Cardiac muscle cell (in vitro differentiated cells and primary cell): ENCODE measurements around the gene GNAT1. TPM values are rescaled to one million over a fixed set of nuclear protein-coding genes. Genes with fewer than 3 reads are reported as not detected.

Source experiments
- DNase-seq, 2 donors: peaks; one replicate each; pipeline versions ENCODE4 v3.0.0 to v3.0.0-alpha.2; 2010 to 2017; ENCODE audit warnings: low read depth in 1 of 2, low spot score in 1 of 2
- H3K27ac ChIP-seq: fragments of 200-600 bp; sonication (generic); 2 replicates; pipeline ENCODE4 v1.5.1; 2016
- H3K27me3 ChIP-seq: fragments of 200-600 bp; sonication (generic); 2 replicates; pipeline ENCODE4 v1.6.0; 2016; ENCODE audit warnings: control low read depth
- H3K36me3 ChIP-seq: fragments of 200-600 bp; sonication (generic); 2 replicates; pipeline ENCODE4 v1.5.1; 2016; ENCODE audit warnings: control low read depth
- H3K4me1 ChIP-seq: fragments of 200-600 bp; sonication (generic); 2 replicates; pipeline ENCODE4 v1.8.1; 2017; ENCODE audit warnings: low read depth, mild to moderate bottlenecking, mixed run types
- H3K4me3 ChIP-seq: fragments of 200-600 bp; sonication (generic); 2 replicates; pipeline ENCODE4 v1.5.1; 2016; ENCODE audit warnings: mild to moderate bottlenecking
- H3K9me3 ChIP-seq: fragments of 200-600 bp; sonication (generic); 2 replicates; pipeline ENCODE4 v1.5.1; 2017; ENCODE audit warnings: low read depth, mild to moderate bottlenecking, control low read depth
- polyA plus RNA-seq: library from polyadenylated mRNA; unstranded; fragments of >200 nt; fragmentation: Nextera tagmentation; extraction: Ambion mirVana; gene quantifications from 2 replicates; pipeline ENCODE4 v1.2.1, GENCODE V29; 2016
- total RNA-seq: library from RNA; depleted of rRNA; stranded (reverse); fragments of >200 nt; gene quantifications from 2 replicates; pipeline ENCODE4 v1.2.3, GENCODE V29; 2016
- TF ChIP-seq, protein P1 (sequence below): IDR thresholded peaks from 2 replicates; pipeline ENCODE4 v1.5.1; 2012; ENCODE audit warnings: low read depth, mild to moderate bottlenecking, low read length

The GNAT1 gene
- total and polyA plus RNA-seq, 2 experiments from 2014 or later, result not detected

GRCh38 chr3:50150404-50150750 lies 41.0 kb upstream of the GNAT1 start:
- Histone ChIP-seq H3K36me3 (no peaks in the 10 kb centered on the region), H3K27ac (peak overlapping the region; percentile 53), H3K27me3 (no peaks in the 10 kb centered on the region), H3K4me1 (peaks cover 11% of the 10 kb centered on the region), H3K4me3 (no peak overlapping the region), H3K9me3 (no peaks in the 10 kb centered on the region)
- no peak for DNase-seq
- TF ChIP-seq, protein P1, sequence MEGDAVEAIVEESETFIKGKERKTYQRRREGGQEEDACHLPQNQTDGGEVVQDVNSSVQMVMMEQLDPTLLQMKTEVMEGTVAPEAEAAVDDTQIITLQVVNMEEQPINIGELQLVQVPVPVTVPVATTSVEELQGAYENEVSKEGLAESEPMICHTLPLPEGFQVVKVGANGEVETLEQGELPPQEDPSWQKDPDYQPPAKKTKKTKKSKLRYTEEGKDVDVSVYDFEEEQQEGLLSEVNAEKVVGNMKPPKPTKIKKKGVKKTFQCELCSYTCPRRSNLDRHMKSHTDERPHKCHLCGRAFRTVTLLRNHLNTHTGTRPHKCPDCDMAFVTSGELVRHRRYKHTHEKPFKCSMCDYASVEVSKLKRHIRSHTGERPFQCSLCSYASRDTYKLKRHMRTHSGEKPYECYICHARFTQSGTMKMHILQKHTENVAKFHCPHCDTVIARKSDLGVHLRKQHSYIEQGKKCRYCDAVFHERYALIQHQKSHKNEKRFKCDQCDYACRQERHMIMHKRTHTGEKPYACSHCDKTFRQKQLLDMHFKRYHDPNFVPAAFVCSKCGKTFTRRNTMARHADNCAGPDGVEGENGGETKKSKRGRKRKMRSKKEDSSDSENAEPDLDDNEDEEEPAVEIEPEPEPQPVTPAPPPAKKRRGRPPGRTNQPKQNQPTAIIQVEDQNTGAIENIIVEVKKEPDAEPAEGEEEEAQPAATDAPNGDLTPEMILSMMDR, result no peak

- no peaks in the 10 kb centered on the region for H3K9me3 ChIP-seq
- H3K4me3 ChIP-seq, result no peak overlapping the region
- H3K27me3 ChIP-seq, result no peaks in the 10 kb centered on the region
- H3K4me1 ChIP-seq, result peaks cover 13% of the 10 kb centered on the region
- TF ChIP-seq, protein P1, result no peak
- H3K27ac ChIP-seq, result peak overlapping the region; percentile 53
- H3K36me3 ChIP-seq, result no peaks in the 10 kb centered on the region
- peak in 1 of 2 donors; percentile 60 for DNase-seq
Measured at GRCh38 chr3:50150863-50151686, 40.3 kb upstream of the GNAT1 start.

- Histone ChIP-seq H3K9me3 (no peaks in the 10 kb centered on the region), H3K36me3 (no peaks in the 10 kb centered on the region), H3K27me3 (no peaks in the 10 kb centered on the region), H3K4me1 (peaks cover 19% of the 10 kb centered on the region), H3K27ac (no peak overlapping the region), H3K4me3 (no peak overlapping the region)
- TF ChIP-seq, protein P1, result no peak
- DNase-seq, result no peak
Measured at GRCh38 chr3:50151728-50152127, 39.7 kb upstream of the GNAT1 start.

DNA sequence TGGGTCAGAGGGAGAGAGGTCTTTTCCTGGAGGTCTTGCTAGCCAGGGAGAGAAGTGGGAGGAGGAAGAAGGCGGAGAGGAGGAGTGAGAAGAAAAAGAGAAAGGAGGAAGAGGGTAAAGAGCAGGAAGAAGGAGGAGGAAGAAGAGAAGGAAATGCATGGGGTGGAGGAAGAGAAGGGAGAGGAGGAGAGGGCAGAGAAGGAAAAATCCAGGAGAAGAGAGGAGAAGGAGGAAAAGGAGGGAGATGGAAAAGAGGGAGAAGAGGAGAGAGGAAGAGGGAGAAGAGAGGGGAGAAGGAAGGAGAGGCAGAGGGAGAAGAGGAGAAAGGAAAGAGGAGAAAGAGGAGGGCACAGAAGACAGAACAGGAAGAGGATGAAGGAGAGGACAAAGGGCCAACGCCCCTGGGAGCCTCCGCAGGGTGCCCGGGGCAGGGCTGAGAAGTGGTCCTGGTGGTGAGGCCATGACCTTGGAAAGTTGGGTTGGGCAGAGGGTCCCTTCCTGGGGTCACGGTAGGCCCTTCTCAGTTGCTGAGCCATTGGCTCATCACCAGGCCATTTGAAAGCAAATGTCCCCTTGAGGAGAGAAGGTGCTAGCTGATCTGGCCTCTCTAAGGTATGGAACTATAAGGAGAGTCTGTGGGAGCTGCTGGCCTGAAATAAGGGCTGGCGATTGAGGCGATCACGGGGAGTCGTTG lies 37.5 kb upstream of the GNAT1 start:
- H3K9me3 ChIP-seq, result no peaks in the 10 kb centered on the region
- H3K36me3 ChIP-seq, result no peaks in the 10 kb centered on the region
- TF ChIP-seq, protein P1, result no peak
- DNase-seq, result no peak
- H3K4me3 ChIP-seq, result peak overlapping the region; percentile 47
- H3K27me3 ChIP-seq, result no peaks in the 10 kb centered on the region
- H3K4me1 ChIP-seq, result peaks cover 36% of the 10 kb centered on the region
- no peak overlapping the region for H3K27ac ChIP-seq

- Histone ChIP-seq H3K27me3 (no peaks in the 10 kb centered on the region), H3K9me3 (no peaks in the 10 kb centered on the region), H3K4me1 (peaks cover 36% of the 10 kb centered on the region), H3K4me3 (peak overlapping the region; percentile 47), H3K27ac (no peak overlapping the region), H3K36me3 (no peaks in the 10 kb centered on the region)
- no peak for DNase-seq
- TF ChIP-seq, protein P1, result peak; percentile 31
Measured at GRCh38 chr3:50154476-50154839, 37.0 kb upstream of the GNAT1 start.
